ENCODE measurements around the gene ZC3H4. TPM values are rescaled to one million over a fixed set of nuclear protein-coding genes. Genes with fewer than 3 reads are reported as not detected.

The ZC3H4 gene
- total and polyA plus RNA-seq, 2 donors (not counting 3 experiments of a cell fraction or from before 2014, with no cell fraction given): 6.2 to 63.9 TPM

GRCh38 chr19:47125669-47125938 lies 12.0 kb upstream of the ZC3H4 start:
- Histone ChIP-seq H3K4me2 (ENCODE audit: insufficient read depth, low read length) (no peak overlapping the region), H3K79me2 (ENCODE audit: control insufficient read depth, insufficient read depth, low read length) (no peaks in the 10 kb centered on the region), H3K27me3 (ENCODE audit: control insufficient read depth in 2 of 2, insufficient read depth in 2 of 2, low read length in 2 of 2) (no peaks in the 10 kb centered on the region), H2AFZ (ENCODE audit: low read depth, low read length) (no peak overlapping the region), H3K4me1 (ENCODE audit: control insufficient read depth, extremely low read depth, insufficient read depth, low read length) (no peaks in the 10 kb centered on the region), H3K9me3 (replicated peaks; ENCODE audit: control insufficient read depth, insufficient read depth, low read length) (no peaks in the 10 kb centered on the region), H4K20me1 (replicated peaks; ENCODE audit: control insufficient read depth, extremely low read depth, insufficient read depth, low read length) (no peaks in the 10 kb centered on the region), H3K4me3 (replicated peaks in 1 of 3; ENCODE audit: insufficient read depth in 1 of 3, low read depth in 1 of 3, low read length in 3 of 3) (no peak overlapping the region), H3K27ac (ENCODE audit: insufficient read depth, low read depth, low read length) (no peak overlapping the region), H3K9ac (replicated peaks; ENCODE audit: extremely low read depth, insufficient read depth, low read length) (no peak overlapping the region), H3K36me3 (ENCODE audit: control insufficient read depth in 2 of 2, extremely low read depth in 1 of 2, insufficient read depth in 2 of 2, low read length in 2 of 2) (no peaks in the 10 kb centered on the region), H3K9me1 (replicated peaks; ENCODE audit: control insufficient read depth, extremely low read depth, insufficient read depth, low read length) (no peaks in the 10 kb centered on the region)
- TF ChIP-seq POLR2A (IDR thresholded peaks at IDR 0.05; ENCODE audit: low read depth, low read length): no peak
- TF ChIP-seq JUN (IDR thresholded peaks at IDR 0.05; ENCODE audit: borderline replicate concordance, insufficient read depth, insufficient read length, low read depth): no peak
- no peak for TF ChIP-seq GATA2 (IDR thresholded peaks at IDR 0.05; ENCODE audit: insufficient read depth, insufficient read length, low read depth, low read length)
- no peak for TF ChIP-seq MYC (IDR thresholded peaks at IDR 0.05; ENCODE audit: low read depth, low read length)
- TF ChIP-seq, protein P1, sequence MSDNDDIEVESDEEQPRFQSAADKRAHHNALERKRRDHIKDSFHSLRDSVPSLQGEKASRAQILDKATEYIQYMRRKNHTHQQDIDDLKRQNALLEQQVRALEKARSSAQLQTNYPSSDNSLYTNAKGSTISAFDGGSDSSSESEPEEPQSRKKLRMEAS (IDR thresholded peaks at IDR 0.05; ENCODE audit: insufficient read depth, insufficient read length): no peak
- TF ChIP-seq POLR2AphosphoS5 (IDR thresholded peaks at IDR 0.05; ENCODE audit: insufficient read depth, low read depth, low read length): no peak
- TF ChIP-seq FOS (IDR thresholded peaks at IDR 0.05; ENCODE audit: borderline replicate concordance, insufficient read depth, low read length): no peak
- TF ChIP-seq, protein P2, sequence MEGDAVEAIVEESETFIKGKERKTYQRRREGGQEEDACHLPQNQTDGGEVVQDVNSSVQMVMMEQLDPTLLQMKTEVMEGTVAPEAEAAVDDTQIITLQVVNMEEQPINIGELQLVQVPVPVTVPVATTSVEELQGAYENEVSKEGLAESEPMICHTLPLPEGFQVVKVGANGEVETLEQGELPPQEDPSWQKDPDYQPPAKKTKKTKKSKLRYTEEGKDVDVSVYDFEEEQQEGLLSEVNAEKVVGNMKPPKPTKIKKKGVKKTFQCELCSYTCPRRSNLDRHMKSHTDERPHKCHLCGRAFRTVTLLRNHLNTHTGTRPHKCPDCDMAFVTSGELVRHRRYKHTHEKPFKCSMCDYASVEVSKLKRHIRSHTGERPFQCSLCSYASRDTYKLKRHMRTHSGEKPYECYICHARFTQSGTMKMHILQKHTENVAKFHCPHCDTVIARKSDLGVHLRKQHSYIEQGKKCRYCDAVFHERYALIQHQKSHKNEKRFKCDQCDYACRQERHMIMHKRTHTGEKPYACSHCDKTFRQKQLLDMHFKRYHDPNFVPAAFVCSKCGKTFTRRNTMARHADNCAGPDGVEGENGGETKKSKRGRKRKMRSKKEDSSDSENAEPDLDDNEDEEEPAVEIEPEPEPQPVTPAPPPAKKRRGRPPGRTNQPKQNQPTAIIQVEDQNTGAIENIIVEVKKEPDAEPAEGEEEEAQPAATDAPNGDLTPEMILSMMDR (IDR thresholded peaks at IDR 0.05; ENCODE audit: extremely low read depth in 1 of 2, insufficient read depth in 1 of 2, low read depth in 1 of 2, low read length in 2 of 2): no peak
- TF ChIP-seq EZH2 (IDR thresholded peaks at IDR 0.05; ENCODE audit: borderline replicate concordance, low read depth, low read length, severe bottlenecking): no peak
- no TSS peak for BruUV-seq (replicated peaks)
- FAIRE-seq (no peak), DNase-seq (ENCODE audit: low read depth, low spot score) (no peak)
- CTCF ChIA-PET: interaction anchor here (0.6 to 2.5 kb wide), 18 partner anchors 8 to 118 kb away, joined by 3 to 110 read pairs (median 6); partner anchors contain the start of gene ZC3H4
- intact Hi-C loops (cut with micrococcal nuclease) (loop anchor here (1.0 kb wide), 3 partner anchors 46 to 112 kb away; no protein-coding TSS in a partner anchor), dilution Hi-C loops (cut with MboI; ENCODE audit: extremely low pct_ligation_motif_present, low sequenced_read_pairs) (no loop called here)
- POLR2A ChIA-PET: no interaction called here
